GM12878 (cell line): ENCODE data around the gene MEGF9. TPM values are rescaled to one million over a fixed set of nuclear protein-coding genes. Genes with fewer than 3 reads are reported as not detected.

Source experiments
- ATAC-seq: fragments of 200-7000 bp; cut with Tn5 transposase; 3 replicates; pipeline ENCODE4 v1.9.1; 2020; ENCODE audit warnings: mild to moderate bottlenecking, moderate library complexity
- BruUV-seq: library from RNA; stranded (reverse); fragments of 400-500 nt; replicated peaks from 2 replicates; lab custom pipeline; 2021; lab: Mats Ljungman, UMichigan
- CTCF ChIA-PET: fragments of 300-600 bp; sonication (Branson Sonifier 250); formaldehyde crosslinking; extraction: SDS; loops from one replicate; lab custom pipeline; 2021; ENCODE audit warnings: inconsistent platforms; lab: Yijun Ruan, JAX
- POLR2A ChIA-PET: fragments of 350-600 bp; formaldehyde crosslinking; extraction: SDS; loops from one replicate; lab custom pipeline; 2021; ENCODE audit warnings: inconsistent platforms; lab: Charles Lee
- RAD21 ChIA-PET: fragments of 300-600 bp; sonication (Branson Sonifier 250); formaldehyde crosslinking; loops from one replicate; lab custom pipeline; 2023; ENCODE audit warnings: antibody characterized with exemption; ENCODE audit not compliant: unreplicated experiment; lab: Charles Lee
- SMC1A ChIA-PET: fragments of 300-600 bp; sonication (Branson Sonifier 250); formaldehyde crosslinking; loops from one replicate; lab custom pipeline; 2023; ENCODE audit not compliant: unreplicated experiment, uncharacterized antibody; lab: Charles Lee
- DNase-seq: peaks from one replicate; pipeline ENCODE4 v3.0.0-alpha.2; 2011; ENCODE audit warnings: low read depth, low spot score
- FAIRE-seq: peaks from 3 replicates; lab custom pipeline; 2011; peaks lifted over from hg19 to GRCh38; lab: Jason Lieb, UNC
- H2AFZ ChIP-seq: 2 replicates; pipeline ENCODE4 v1.6.0; 2011; ENCODE audit warnings: low read depth, low read length, control low read depth; ENCODE audit not compliant: control insufficient read depth
- H3K27ac ChIP-seq: 2 replicates; pipeline ENCODE4 v1.5.1; 2011; ENCODE audit warnings: control low read depth; ENCODE audit not compliant: control insufficient read depth, insufficient read depth
- H3K27me3 ChIP-seq, 2 experiments: replicated peaks in 1 of 2; 2 replicates each; pipeline versions ENCODE4 v1.6.0 to v1.6.1; 2011; ENCODE audit warnings: low read length in 1 of 2; ENCODE audit not compliant: control insufficient read depth in 2 of 2, insufficient read depth in 2 of 2
- H3K36me3 ChIP-seq, 2 experiments: 2 replicates each; pipeline ENCODE4 v1.5.1; 2011; ENCODE audit warnings: low read length in 1 of 2; ENCODE audit not compliant: control insufficient read depth in 2 of 2, insufficient read depth in 2 of 2
- H3K4me1 ChIP-seq: 2 replicates; pipeline ENCODE4 v1.6.1; 2011; ENCODE audit warnings: mild to moderate bottlenecking, low read length, moderate library complexity, mixed read lengths; ENCODE audit not compliant: control insufficient read depth, insufficient read depth
- H3K4me2 ChIP-seq: 2 replicates; pipeline ENCODE4 v1.6.0; 2011; ENCODE audit warnings: control low read depth; ENCODE audit not compliant: control insufficient read depth, insufficient read depth
- H3K4me3 ChIP-seq: fragments of 200-600 bp; sonication (generic); 2 replicates; pipeline ENCODE4 v1.5.1; 2016
- H3K79me2 ChIP-seq: 2 replicates; pipeline ENCODE4 v1.6.0; 2011; ENCODE audit warnings: low read length; ENCODE audit not compliant: control insufficient read depth, insufficient read depth
- H3K9ac ChIP-seq: 2 replicates; pipeline ENCODE4 v1.8.0; 2011; ENCODE audit warnings: low read length, control low read depth, mixed read lengths; ENCODE audit not compliant: control insufficient read depth, insufficient read depth
- H3K9me3 ChIP-seq: replicated peaks from 3 replicates; pipeline ENCODE4 v1.5.1; 2011; ENCODE audit warnings: mild to moderate bottlenecking, low read length; ENCODE audit not compliant: control insufficient read depth, insufficient read depth
- H4K20me1 ChIP-seq: 2 replicates; pipeline ENCODE4 v1.6.0; 2011; ENCODE audit not compliant: control insufficient read depth, insufficient read depth
- ATF2 ChIP-seq: IDR thresholded peaks from 2 replicates; pipeline ENCODE4 v1.6.1; 2012; ENCODE audit warnings: low read length, inconsistent platforms
- ATF3 ChIP-seq: IDR thresholded peaks from 2 replicates; pipeline ENCODE4 v1.6.1; 2011; ENCODE audit warnings: low read depth, mild to moderate bottlenecking, low read length, moderate library complexity, borderline replicate concordance; ENCODE audit errors: extremely low read depth
- BRCA1 ChIP-seq: IDR thresholded peaks from 2 replicates; pipeline ENCODE4 v1.6.1; 2011; ENCODE audit warnings: low read depth, low read length, improper control_type of control experiment
- CHD2 ChIP-seq: IDR thresholded peaks from 2 replicates; pipeline ENCODE4 v1.6.1; 2011; ENCODE audit warnings: low read depth, low read length, improper control_type of control experiment, borderline replicate concordance
- CHD4 ChIP-seq: fragments of 200-600 bp; sonication (generic); IDR thresholded peaks from 2 replicates; pipeline ENCODE4 v1.6.1; 2016; ENCODE audit warnings: mild to moderate bottlenecking
- E2F8 ChIP-seq: fragments of 450-650 bp; IDR thresholded peaks from 2 replicates; pipeline ENCODE4 v1.6.1; 2018; ENCODE audit warnings: mild to moderate bottlenecking, low read depth, moderate library complexity; ENCODE audit not compliant: partially characterized antibody
- FOXK2 ChIP-seq: fragments of 450-650 bp; IDR thresholded peaks from 2 replicates; pipeline ENCODE4 v1.6.1; 2017; ENCODE audit warnings: mild to moderate bottlenecking, moderate library complexity
- JUNB ChIP-seq: IDR thresholded peaks from 2 replicates; pipeline ENCODE4 v1.6.1; 2016; ENCODE audit warnings: antibody characterized with exemption, mild to moderate bottlenecking
- PAX8 ChIP-seq: fragments of 450-650 bp; IDR thresholded peaks from 2 replicates; pipeline ENCODE4 v1.6.1; 2017; ENCODE audit warnings: mild to moderate bottlenecking, moderate library complexity
- SMAD1 ChIP-seq: fragments of 450-650 bp; IDR thresholded peaks from 2 replicates; pipeline ENCODE4 v1.6.1; 2018; ENCODE audit warnings: mild to moderate bottlenecking, low read depth; ENCODE audit not compliant: partially characterized antibody
- SPI1 ChIP-seq: IDR thresholded peaks from 2 replicates; pipeline ENCODE4 v1.6.1; 2011; ENCODE audit warnings: low read depth, mild to moderate bottlenecking, low read length, moderate library complexity, borderline replicate concordance; ENCODE audit not compliant: insufficient read depth
- SUPT20H ChIP-seq: IDR thresholded peaks from 2 replicates; pipeline ENCODE4 v1.6.1; 2011; ENCODE audit warnings: low read depth, mild to moderate bottlenecking, low read length, moderate library complexity, borderline replicate concordance; ENCODE audit not compliant: control insufficient read depth
- TARDBP ChIP-seq: IDR thresholded peaks from 2 replicates; pipeline ENCODE4 v1.6.1; 2016; ENCODE audit warnings: borderline replicate concordance
- ZBTB4 ChIP-seq: fragments of 450-650 bp; formaldehyde crosslinking; IDR thresholded peaks from 2 replicates; pipeline ENCODE4 v1.4.0; 2022; ENCODE audit warnings: mild to moderate bottlenecking, moderate library complexity
- ZNF217 ChIP-seq: fragments of 450-650 bp; IDR thresholded peaks from 2 replicates; pipeline ENCODE4 v1.6.1; 2017; ENCODE audit warnings: antibody characterized with exemption, mild to moderate bottlenecking
- ZNF24 ChIP-seq: fragments of 450-650 bp; IDR thresholded peaks from 2 replicates; pipeline ENCODE4 v1.6.1; 2017; ENCODE audit warnings: antibody characterized with exemption, mild to moderate bottlenecking
- WGBS: methylation state at CpG from one replicate; pipeline ENCODE4 v1.1.6; 2016; ENCODE audit warnings: low lambda C conversion rate; ENCODE audit not compliant: insufficient replicate concordance, insufficient coverage; ENCODE audit errors: missing lambda C conversion rate; 5-methylcytosine and 5-hydroxymethylcytosine counted together
- in situ Hi-C: fragments of 300-500 bp; cut with MboI; formaldehyde crosslinking; loops from 9 replicates; pipeline ENCODE4 v1.14.3; 2018; ENCODE audit warnings: mixed read lengths
- intact Hi-C: fragments of 100-400 bp; cut with micrococcal nuclease; formaldehyde crosslinking; loops from one replicate; pipeline ENCODE4 v1.14.2; 2022; ENCODE audit not compliant: unreplicated experiment
- polyA plus RNA-seq, 11 experiments: library from polyadenylated mRNA; depleted of rRNA in 4 of 11; unstranded in 6 of 11; stranded (reverse) in 5 of 11; fragments of >200 nt; fragmentation: Nextera tagmentation in 4 of 11; fragmentation: Illumina TruSeq in 1 of 11; extraction: Ambion mirVana in 4 of 11; extraction: Trizol in 1 of 11; gene quantifications; 1 replicate in 1 of 11; 2 replicates in 10 of 11; pipeline versions ENCODE4 v1.2.1 to v1.2.3, GENCODE V29; 2011 to 2016; ENCODE audit warnings: inconsistent platforms in 2 of 11, missing spikeins in 2 of 11, low read depth in 1 of 11
- total RNA-seq, 4 experiments: library from RNA; depleted of rRNA in 3 of 4; stranded (reverse); fragments of >200 nt in 3 of 4; fragmentation: Illumina TruSeq in 1 of 4; extraction: Trizol in 1 of 4; gene quantifications; 2 replicates each; pipeline versions ENCODE4 v1.2.1 to v1.2.3, GENCODE V29; 2013 to 2021

The MEGF9 gene
- total and polyA plus RNA-seq, 10 of the 15 experiments (the other 5 are each of a cell fraction or from before 2014, with no cell fraction given) = 0.71 to 5.1 (median 2.6) TPM

- no peak overlapping the region for H3K27ac ChIP-seq
- RAD21 ChIA-PET = no interaction called here
- in situ Hi-C loops = no loop called here
- no peak for DNase-seq
- CTCF ChIA-PET = no interaction called here
- SMC1A ChIA-PET = no interaction called here
- no peaks in the 10 kb centered on the region for H3K27me3 ChIP-seq
- no peaks in the 10 kb centered on the region for H3K9me3 ChIP-seq
- H3K4me2 ChIP-seq = no peak overlapping the region
- no peak overlapping the region for H3K4me3 ChIP-seq
- no peaks in the 10 kb centered on the region for H4K20me1 ChIP-seq
- POLR2A ChIA-PET = no interaction called here
- 93% methylated on average over 2 of the region's 2 CpGs for WGBS
- TF ChIP-seq PAX8 (no peak), ZBTB4 (CRISPR knock-in tag) (no peak), E2F8 (no peak), CHD2 (no peak), SUPT20H (no peak), TARDBP (no peak), ATF3 (no peak), ATF2 (no peak), SMAD1 (no peak), ZNF24 (no peak), BRCA1 (no peak), CHD4 (no peak), SPI1 (no peak), ZNF217 (no peak), FOXK2 (no peak), JUNB (no peak)
- TF ChIP-seq, all 136 proteins: peak for 0
- intact Hi-C loops = no loop called here
- Histone ChIP-seq H3K36me3 (no peaks in the 10 kb centered on the region), H3K9ac (no peak overlapping the region), H3K4me1 (no peaks in the 10 kb centered on the region), H2AFZ (no peak overlapping the region), H3K79me2 (no peaks in the 10 kb centered on the region)
- no peak for FAIRE-seq
- BruUV-seq = no TSS peak
- no peak for ATAC-seq
Measured at GRCh38 chr9:120627073-120627472, 87.2 kb downstream of the MEGF9 start.
